ENCODE results near the gene HCN1. TPM values are rescaled to one million over a fixed set of nuclear protein-coding genes. Genes with fewer than 3 reads are reported as not detected.
"Not testable (repeated sequence)": the region's sequence is repeated elsewhere in the genome, so short reads cannot be mapped to it uniquely, and the experiment has no call there.

HCN1 gene
- total RNA-seq, 1 donor from 2014 or later, result 0.12 TPM

DNA sequence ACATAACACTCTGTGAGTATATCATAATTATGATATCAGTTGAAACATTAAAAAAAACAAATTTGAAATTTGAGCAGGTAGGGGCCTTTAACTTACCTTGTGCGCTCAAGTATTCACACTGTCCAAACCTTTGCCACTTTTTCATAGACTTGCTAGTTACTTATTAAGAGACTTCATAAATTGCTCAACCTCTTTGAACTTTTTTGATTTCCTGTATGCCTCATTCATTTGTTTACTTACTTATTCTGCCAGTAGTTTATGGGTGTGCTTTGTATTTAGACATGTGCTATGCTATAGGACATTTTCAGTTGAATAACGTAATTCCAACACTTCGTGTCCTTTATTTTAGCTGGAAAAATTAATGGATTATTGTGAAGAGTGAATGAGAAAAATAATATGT is 204.8 kb downstream of the HCN1 start:
- ATAC-seq, result peak; percentile 71

DNA sequence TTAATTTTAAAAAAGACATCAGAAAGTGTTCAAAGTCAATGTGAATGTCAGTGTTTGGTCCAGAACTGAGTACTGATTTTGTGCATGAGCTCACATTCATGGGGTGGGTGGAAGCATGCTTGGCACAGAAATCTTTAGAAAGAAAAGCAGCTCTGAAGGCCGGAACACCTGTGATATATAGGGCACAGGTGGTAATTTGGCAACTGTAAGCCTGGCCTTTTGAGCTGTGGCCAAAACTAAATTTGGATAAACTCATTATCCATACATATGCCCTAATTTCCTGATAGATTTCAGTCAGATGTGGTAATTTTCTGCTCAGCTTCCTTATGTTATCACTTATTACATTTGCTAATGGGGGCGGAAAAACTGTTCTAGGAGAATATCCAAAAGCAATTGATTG is 211.4 kb downstream of the HCN1 start:
- ATAC-seq, result no peak

More for the DNA sequence above, 204.8 kb downstream of the HCN1 start:
- DNase-seq, result no peak
- no peaks in the 10 kb centered on the region for H3K4me1 ChIP-seq
- no peaks in the 10 kb centered on the region for H3K27me3 ChIP-seq
- no peak overlapping the region for H3K27ac ChIP-seq
- intact Hi-C loops (cut with DNase I), result no loop called here
- H3K4me3 ChIP-seq, result no peak overlapping the region
- TF ChIP-seq, protein P1, sequence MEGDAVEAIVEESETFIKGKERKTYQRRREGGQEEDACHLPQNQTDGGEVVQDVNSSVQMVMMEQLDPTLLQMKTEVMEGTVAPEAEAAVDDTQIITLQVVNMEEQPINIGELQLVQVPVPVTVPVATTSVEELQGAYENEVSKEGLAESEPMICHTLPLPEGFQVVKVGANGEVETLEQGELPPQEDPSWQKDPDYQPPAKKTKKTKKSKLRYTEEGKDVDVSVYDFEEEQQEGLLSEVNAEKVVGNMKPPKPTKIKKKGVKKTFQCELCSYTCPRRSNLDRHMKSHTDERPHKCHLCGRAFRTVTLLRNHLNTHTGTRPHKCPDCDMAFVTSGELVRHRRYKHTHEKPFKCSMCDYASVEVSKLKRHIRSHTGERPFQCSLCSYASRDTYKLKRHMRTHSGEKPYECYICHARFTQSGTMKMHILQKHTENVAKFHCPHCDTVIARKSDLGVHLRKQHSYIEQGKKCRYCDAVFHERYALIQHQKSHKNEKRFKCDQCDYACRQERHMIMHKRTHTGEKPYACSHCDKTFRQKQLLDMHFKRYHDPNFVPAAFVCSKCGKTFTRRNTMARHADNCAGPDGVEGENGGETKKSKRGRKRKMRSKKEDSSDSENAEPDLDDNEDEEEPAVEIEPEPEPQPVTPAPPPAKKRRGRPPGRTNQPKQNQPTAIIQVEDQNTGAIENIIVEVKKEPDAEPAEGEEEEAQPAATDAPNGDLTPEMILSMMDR (IDR thresholded peaks at IDR 0.05), result no peak
- no peaks in the 10 kb centered on the region for H3K36me3 ChIP-seq
- H3K9me3 ChIP-seq, result no peaks in the 10 kb centered on the region

DNA sequence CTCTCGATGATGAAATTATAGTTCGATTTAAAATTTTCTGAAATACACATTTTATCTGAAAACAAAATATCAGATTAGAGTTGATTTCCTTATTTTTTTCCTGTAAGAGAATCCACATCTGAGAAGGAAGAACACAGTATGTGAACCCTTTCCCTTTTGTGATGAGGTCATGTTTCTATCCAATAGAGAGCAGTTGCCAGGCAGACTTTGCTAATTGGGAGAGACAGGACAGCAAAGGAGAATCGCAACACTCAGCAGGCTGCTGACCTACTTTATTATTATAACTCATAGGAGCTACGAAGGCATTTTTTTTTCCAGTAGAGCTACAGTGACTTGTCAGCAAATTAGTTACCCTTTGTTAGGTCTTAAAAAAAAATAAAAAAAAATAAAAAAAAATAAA is 242.1 kb downstream of the HCN1 start:
- peak; percentile 72 for ATAC-seq
- H3K27ac ChIP-seq, result no peak overlapping the region
- H3K4me1 ChIP-seq, result no peaks in the 10 kb centered on the region
- no peaks in the 10 kb centered on the region for H3K27me3 ChIP-seq
- H3K9me3 ChIP-seq, result no peaks in the 10 kb centered on the region
- intact Hi-C loops (cut with DNase I), result no loop called here
- no peak overlapping the region for H3K4me3 ChIP-seq
- no peak for DNase-seq
- TF ChIP-seq, protein P1 (IDR thresholded peaks at IDR 0.05), result no peak
- no peaks in the 10 kb centered on the region for H3K36me3 ChIP-seq

More for the DNA sequence above, 211.4 kb downstream of the HCN1 start:
- intact Hi-C loops (cut with DNase I), result no loop called here
- Histone ChIP-seq H3K27me3 (no peaks in the 10 kb centered on the region), H3K27ac (no peak overlapping the region), H3K9me3 (no peaks in the 10 kb centered on the region), H3K4me1 (no peaks in the 10 kb centered on the region), H3K36me3 (no peaks in the 10 kb centered on the region), H3K4me3 (no peak overlapping the region)
- DNase-seq, result no peak
- TF ChIP-seq, protein P1 (IDR thresholded peaks at IDR 0.05), result no peak

DNA sequence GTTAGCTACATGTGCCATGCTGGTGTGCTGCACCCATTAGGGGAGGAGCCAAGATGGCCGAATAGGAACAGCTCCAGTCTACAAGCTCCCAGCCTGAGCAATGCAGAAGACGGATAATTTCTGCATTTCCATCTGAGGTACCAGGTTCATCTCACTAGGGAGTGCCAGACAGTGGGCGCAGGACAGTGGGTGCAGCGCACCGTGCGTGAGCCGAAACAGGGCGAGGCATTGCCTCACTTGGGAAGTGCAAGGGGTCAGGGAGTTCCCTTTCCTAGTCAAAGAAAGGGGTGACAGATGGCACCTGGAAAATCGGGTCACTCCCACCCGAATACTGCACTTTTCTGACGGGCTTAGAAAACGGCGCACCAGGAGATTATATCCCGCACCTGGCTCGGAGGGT is 251.3 kb downstream of the HCN1 start:
- H3K4me1 ChIP-seq; intact Hi-C loops (cut with DNase I); H3K27me3 ChIP-seq; ATAC-seq; H3K9me3 ChIP-seq; H3K36me3 ChIP-seq; DNase-seq; H3K4me3 ChIP-seq; H3K27ac ChIP-seq: not testable (repeated sequence)

DNA sequence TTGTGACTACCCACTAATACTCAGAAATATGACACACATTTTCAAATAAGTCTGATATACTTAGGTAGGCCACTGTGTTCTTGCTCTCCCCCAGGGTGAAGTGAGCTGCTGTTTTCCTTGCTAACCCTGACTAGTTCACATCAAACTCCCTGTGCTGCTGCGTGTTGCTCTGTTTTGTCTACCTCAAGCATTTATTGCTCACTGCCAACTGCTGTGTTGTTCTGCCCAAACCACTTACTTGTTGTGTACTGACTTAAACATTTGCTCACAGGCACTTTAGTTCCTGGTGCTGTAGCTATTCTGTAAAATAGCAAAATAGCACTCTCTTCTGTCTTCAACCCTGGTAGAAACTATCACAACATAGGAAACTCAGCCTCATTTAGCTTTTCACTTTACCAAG is 255.7 kb downstream of the HCN1 start:
- H3K27ac ChIP-seq, result no peak overlapping the region
- intact Hi-C loops (cut with DNase I), result no loop called here
- H3K4me3 ChIP-seq, result no peak overlapping the region
- TF ChIP-seq, protein P1 (IDR thresholded peaks at IDR 0.05), result no peak
- ATAC-seq (no peak), DNase-seq (no peak)
- no peaks in the 10 kb centered on the region for H3K9me3 ChIP-seq
- no peaks in the 10 kb centered on the region for H3K4me1 ChIP-seq
- no peaks in the 10 kb centered on the region for H3K36me3 ChIP-seq
- no peaks in the 10 kb centered on the region for H3K27me3 ChIP-seq

DNA sequence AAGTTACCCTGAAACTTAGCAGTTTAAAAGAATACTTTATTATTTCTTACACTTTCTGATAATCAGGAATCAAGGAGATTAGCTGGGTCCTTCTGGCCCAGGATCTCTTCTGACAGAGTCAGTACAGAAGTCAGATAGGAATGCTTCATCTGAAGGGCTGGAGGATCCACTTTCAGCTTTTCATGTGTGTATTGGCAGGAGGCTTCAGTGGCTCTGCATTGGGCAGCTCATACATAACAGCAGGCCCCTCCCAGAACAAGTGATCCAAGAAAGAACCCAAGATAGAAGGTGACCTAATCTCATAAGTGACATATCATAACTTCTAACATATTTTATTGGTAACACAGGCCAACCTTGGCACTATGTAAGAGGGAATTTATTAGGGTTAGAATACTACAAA is 258.4 kb downstream of the HCN1 start:
- Histone ChIP-seq H3K4me1 (no peaks in the 10 kb centered on the region), H3K36me3 (no peaks in the 10 kb centered on the region), H3K27ac (no peak overlapping the region), H3K4me3 (no peak overlapping the region), H3K27me3 (no peaks in the 10 kb centered on the region), H3K9me3 (no peaks in the 10 kb centered on the region)
- intact Hi-C loops (cut with DNase I), result no loop called here
- no peak for DNase-seq
- no peak for ATAC-seq
- TF ChIP-seq, protein P1 (IDR thresholded peaks at IDR 0.05), result no peak
